Pancreas (tissue), 10 donors: ENCODE results near the gene KCNK10. TPM values are rescaled to one million over a fixed set of nuclear protein-coding genes. Genes with fewer than 3 reads are reported as not detected.

Experiments
- ATAC-seq, 4 donors: fragments of 200-7000 bp; cut with Tn5 transposase; one replicate each; pipeline versions ENCODE4 v1.8.0 to v1.9.1; 2020; ENCODE audit warnings: mild to moderate bottlenecking in 4 of 4, moderate library complexity in 4 of 4
- DNase-seq, 6 donors: peaks; one replicate each; pipeline ENCODE4 v3.0.0-alpha.2; 2020
- FAIRE-seq: peaks from 2 replicates; lab custom pipeline; 2012; peaks lifted over from hg19 to GRCh38; lab: Jason Lieb, UNC
- H3K27ac ChIP-seq, 4 donors: fragments of 200-600 bp; sonication (generic); 1 replicate in 3 of 4; 2 replicates in 1 of 4; pipeline versions ENCODE4 v1.5.0 to v1.8.0; 2020
- H3K27me3 ChIP-seq, 4 donors: fragments of 200-600 bp; one replicate each; pipeline ENCODE4 v1.8.0; 2021
- H3K36me3 ChIP-seq, 3 donors: fragments of 200-600 bp; sonication (generic) in 1 of 3; one replicate each; pipeline versions ENCODE4 v1.5.0 to v1.8.0; 2020 to 2021
- H3K4me1 ChIP-seq, 3 donors: fragments of 200-600 bp; one replicate each; pipeline ENCODE4 v1.8.0; 2021
- H3K4me3 ChIP-seq, 4 donors: fragments of 200-600 bp; sonication (generic) in 2 of 4; one replicate each; pipeline versions ENCODE4 v1.5.0 to v1.8.0; 2020 to 2021
- H3K9me3 ChIP-seq, 4 donors: fragments of 200-600 bp; one replicate each; pipeline ENCODE4 v1.8.0; 2021
- WGBS, 2 donors: extraction: QIAGEN DNeasy Blood & Tissue Kit; methylation state at CpG; one replicate each; pipeline ENCODE4 v1.1.7; 2013; 5-methylcytosine and 5-hydroxymethylcytosine counted together
- intact Hi-C, 3 donors: fragments of 100-400 bp; cut with DNase I; formaldehyde crosslinking; loops; one replicate each; pipeline versions ENCODE4 v1.11.1 to v1.14.2; 2022
- polyA plus RNA-seq, 2 donors: library from polyadenylated mRNA; stranded (reverse); fragments of 200-250 nt; gene quantifications; one replicate each; pipeline ENCODE4 v1.2.3, GENCODE V29; 2013
- total RNA-seq, 6 donors: library from RNA; stranded (reverse); fragmentation: NEBNext Ultra II Directional in 4 of 6; extraction: Animal tissue kit (Norgen Biotek cat#: 25700) in 4 of 6; gene quantifications; one replicate each; pipeline versions ENCODE4 v1.2.1 to v1.2.4, GENCODE V29; 2021 to 2023
- TF ChIP-seq, protein P1 (sequence below), 4 donors: fragments of 200-600 bp; sonication (generic) in 3 of 4; IDR thresholded peaks; one replicate each; pipeline versions ENCODE4 v1.5.0 to v1.8.0; 2021; ENCODE audit warnings: antibody characterized with exemption in 4 of 4
- donor health status: healthy with polysubstance abuse.
- donor health status: DM: no; HTN: no; CAD: no; lungs with moderate emphysema.
- donor health status: DM: no; HTN: no; CAD: no.
- donor health status: control.
- donor health status: control.
- donor health status: Bipolar disorder and iron deficiency.
- donor health status: DM: yes; HTN: yes; CAD: no.
- donor health status: DM: no; HTN: no; CAD: no.
- donor health status: DM: no; HTN: no; CAD: no.
- donor health status: DM: yes; HTN: yes; CAD: no.

The KCNK10 gene
- total and polyA plus RNA-seq, 8 donors: 0.42 to 2.3 (median 1.1) TPM

DNA sequence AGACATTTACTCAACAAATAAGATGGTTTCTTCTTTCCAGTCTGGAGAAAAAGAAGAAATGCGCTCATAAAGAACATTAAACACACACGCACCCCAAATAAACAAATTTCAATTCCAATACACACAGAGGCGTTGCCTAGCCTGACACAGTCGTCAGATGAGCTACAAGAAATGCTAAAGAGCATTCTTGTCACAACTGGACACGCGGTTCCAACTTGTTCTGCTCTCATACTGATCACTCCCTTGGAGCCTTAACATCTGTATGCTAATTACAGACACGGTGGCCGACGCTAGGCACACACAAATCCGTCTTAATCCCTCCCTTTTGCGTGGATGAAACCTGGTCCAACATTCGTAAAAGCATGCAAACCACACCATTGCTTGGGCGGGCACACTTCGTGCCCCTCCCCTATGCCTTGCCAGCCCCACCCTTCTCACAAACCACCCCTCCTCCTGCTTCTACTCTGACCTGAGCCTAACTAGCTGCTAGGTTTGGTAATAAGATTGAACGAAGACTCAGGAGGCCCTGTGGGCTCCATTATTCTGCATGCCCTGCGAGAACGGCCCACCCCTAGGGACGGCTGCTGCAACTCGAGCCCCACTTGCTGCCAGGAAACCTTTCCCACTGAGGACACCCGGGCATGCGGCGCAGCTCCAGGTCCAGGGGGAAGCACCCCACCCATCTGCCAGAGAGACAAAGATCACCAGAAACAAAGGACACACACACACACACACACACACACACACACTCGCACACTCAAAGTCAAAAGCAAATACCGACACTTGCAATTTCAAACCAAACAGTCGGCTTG lies 1.2 kb downstream of the KCNK10 start:
- H3K27me3 ChIP-seq: peaks cover 0 to 10% (median 3%) of the 10 kb centered on the region in 4 donors
- WGBS, 2 donors: 21 to 22% methylated on average over 25 of the region's 25 CpGs
- H3K4me1 ChIP-seq: no peaks in the 10 kb centered on the region
- FAIRE-seq (no peak), ATAC-seq (no peak), DNase-seq (no peak)
- intact Hi-C loops: no loop called here
- H3K27ac ChIP-seq: no peak overlapping the region
- no peak overlapping the region for H3K4me3 ChIP-seq
- H3K36me3 ChIP-seq: no peaks in the 10 kb centered on the region
- TF ChIP-seq, protein P1, sequence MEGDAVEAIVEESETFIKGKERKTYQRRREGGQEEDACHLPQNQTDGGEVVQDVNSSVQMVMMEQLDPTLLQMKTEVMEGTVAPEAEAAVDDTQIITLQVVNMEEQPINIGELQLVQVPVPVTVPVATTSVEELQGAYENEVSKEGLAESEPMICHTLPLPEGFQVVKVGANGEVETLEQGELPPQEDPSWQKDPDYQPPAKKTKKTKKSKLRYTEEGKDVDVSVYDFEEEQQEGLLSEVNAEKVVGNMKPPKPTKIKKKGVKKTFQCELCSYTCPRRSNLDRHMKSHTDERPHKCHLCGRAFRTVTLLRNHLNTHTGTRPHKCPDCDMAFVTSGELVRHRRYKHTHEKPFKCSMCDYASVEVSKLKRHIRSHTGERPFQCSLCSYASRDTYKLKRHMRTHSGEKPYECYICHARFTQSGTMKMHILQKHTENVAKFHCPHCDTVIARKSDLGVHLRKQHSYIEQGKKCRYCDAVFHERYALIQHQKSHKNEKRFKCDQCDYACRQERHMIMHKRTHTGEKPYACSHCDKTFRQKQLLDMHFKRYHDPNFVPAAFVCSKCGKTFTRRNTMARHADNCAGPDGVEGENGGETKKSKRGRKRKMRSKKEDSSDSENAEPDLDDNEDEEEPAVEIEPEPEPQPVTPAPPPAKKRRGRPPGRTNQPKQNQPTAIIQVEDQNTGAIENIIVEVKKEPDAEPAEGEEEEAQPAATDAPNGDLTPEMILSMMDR (IDR thresholded peaks at IDR 0.05): no peak
- no peaks in the 10 kb centered on the region for H3K9me3 ChIP-seq

DNA sequence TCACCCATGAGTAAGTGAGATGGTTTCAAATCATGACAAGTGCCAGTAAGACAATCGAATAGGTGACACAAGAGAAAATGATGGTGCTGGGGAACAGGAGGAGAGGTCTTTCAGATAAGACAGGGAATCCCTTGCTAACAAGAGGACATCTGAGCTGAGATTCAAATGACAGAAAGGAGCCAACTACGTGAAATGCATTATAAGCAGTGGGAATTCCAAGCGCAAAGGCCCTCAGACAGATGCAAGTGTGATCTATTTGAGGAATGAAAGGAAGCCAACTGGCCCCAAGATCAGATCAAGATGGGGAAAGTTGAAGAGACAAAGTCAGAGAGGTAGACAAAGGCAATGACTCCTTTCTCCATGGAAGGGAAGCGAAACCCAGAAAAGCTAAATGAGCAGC lies 4.7 kb downstream of the KCNK10 start:
- Histone ChIP-seq H3K27me3 (peaks cover 0 to 3% (median 0%) of the 10 kb centered on the region in 4 donors), H3K36me3 (no peaks in the 10 kb centered on the region), H3K27ac (no peak overlapping the region), H3K9me3 (no peaks in the 10 kb centered on the region), H3K4me1 (no peaks in the 10 kb centered on the region), H3K4me3 (no peak overlapping the region)
- intact Hi-C loops: no loop called here
- DNase-seq (no peak), ATAC-seq (no peak), FAIRE-seq (no peak)
- TF ChIP-seq, protein P1 (IDR thresholded peaks at IDR 0.05): no peak
- 62 to 81% methylated on average over 4 of the region's 4 CpGs for WGBS, 2 donors

DNA sequence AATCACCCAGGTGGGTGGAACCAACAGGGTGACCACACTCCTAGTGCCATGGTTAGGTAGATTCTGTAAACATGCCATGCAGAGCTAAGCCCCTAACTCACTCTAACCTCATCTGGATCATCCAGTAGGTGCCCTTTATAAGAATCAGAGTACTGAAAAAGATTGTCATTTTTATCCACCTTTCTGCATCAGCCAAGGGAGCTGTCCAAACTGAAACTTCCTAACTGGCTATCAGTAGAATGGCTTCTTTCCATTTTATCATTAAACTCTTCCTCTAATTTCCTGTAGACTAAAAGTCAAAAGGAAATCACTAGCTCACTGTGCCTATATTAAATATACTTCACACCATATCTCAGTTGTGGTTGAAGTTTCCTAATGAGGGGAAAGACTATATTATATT lies 6.5 kb downstream of the KCNK10 start:
- Histone ChIP-seq H3K36me3 (no peaks in the 10 kb centered on the region), H3K4me1 (no peaks in the 10 kb centered on the region), H3K4me3 (no peak overlapping the region), H3K27me3 (peaks cover 0 to 3% (median 0%) of the 10 kb centered on the region in 4 donors), H3K9me3 (no peaks in the 10 kb centered on the region), H3K27ac (no peak overlapping the region)
- TF ChIP-seq, protein P1 (IDR thresholded peaks at IDR 0.05): no peak
- DNase-seq: no peak
- FAIRE-seq: no peak
- intact Hi-C loops: no loop called here
- ATAC-seq: no peak

DNA sequence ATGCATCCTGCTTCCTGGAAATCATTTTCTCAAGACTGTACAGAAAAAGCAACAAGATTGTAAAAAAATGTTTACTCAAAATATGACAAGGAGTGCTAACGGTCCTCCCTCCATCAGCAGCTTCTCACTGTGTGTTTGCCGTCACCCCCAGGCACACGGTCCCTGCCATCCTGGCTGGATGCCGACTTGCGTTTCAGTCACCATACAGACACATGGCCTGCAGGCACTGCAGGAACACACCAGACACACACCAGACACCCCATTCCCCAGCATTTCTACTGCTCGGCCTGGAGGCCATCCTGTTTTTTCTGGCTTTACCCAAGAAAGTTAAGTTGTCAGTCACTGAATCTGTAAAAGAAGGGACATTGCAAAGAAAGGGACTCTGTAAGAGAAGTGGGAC lies 10.8 kb downstream of the KCNK10 start:
- no peaks in the 10 kb centered on the region for H3K9me3 ChIP-seq
- TF ChIP-seq, protein P1 (IDR thresholded peaks at IDR 0.05): no peak
- intact Hi-C loops: no loop called here
- H3K4me1 ChIP-seq: no peaks in the 10 kb centered on the region
- H3K27me3 ChIP-seq: no peaks in the 10 kb centered on the region
- DNase-seq: no peak
- H3K36me3 ChIP-seq: no peaks in the 10 kb centered on the region
- 79 to 84% methylated on average over 6 of the region's 6 CpGs for WGBS, 2 donors
- FAIRE-seq: no peak
- H3K4me3 ChIP-seq: no peak overlapping the region
- no peak for ATAC-seq
- H3K27ac ChIP-seq: no peak overlapping the region

DNA sequence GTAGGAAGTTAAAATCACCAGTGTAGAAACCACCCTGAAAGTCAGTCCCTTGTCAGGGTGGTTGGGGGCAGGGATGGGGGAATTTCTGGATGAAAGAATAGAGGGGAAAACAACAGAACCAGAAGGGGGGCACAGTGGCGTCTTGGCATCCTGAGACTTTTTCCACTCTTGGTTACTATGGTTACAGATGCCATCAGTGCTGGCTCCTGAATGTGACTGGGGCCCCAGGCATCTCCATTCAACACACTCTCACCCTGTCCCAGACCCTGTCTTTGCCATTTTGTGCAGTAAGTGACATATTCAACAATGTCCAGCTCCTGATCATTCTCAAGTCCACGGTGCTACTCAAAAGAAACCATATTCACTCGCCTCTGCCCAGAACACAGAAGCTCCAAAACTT lies 11.3 kb downstream of the KCNK10 start:
- no peak for DNase-seq
- FAIRE-seq: no peak
- H3K36me3 ChIP-seq: no peaks in the 10 kb centered on the region
- no peaks in the 10 kb centered on the region for H3K4me1 ChIP-seq
- H3K27ac ChIP-seq: no peak overlapping the region
- intact Hi-C loops: no loop called here
- WGBS, 2 donors: 68 to 85% methylated on average over 3 of the region's 3 CpGs
- H3K27me3 ChIP-seq: no peaks in the 10 kb centered on the region
- TF ChIP-seq, protein P1 (IDR thresholded peaks at IDR 0.05): no peak
- no peak for ATAC-seq
- H3K4me3 ChIP-seq: no peak overlapping the region
- no peaks in the 10 kb centered on the region for H3K9me3 ChIP-seq
